ENCODE data around the gene COL25A1. TPM values are rescaled to one million over a fixed set of nuclear protein-coding genes. Genes with fewer than 3 reads are reported as not detected.

Gene COL25A1
- total RNA-seq, 4 donors from 2014 or later: 0.14 to 1.6 (median 0.32) TPM; not detected in 1

DNA sequence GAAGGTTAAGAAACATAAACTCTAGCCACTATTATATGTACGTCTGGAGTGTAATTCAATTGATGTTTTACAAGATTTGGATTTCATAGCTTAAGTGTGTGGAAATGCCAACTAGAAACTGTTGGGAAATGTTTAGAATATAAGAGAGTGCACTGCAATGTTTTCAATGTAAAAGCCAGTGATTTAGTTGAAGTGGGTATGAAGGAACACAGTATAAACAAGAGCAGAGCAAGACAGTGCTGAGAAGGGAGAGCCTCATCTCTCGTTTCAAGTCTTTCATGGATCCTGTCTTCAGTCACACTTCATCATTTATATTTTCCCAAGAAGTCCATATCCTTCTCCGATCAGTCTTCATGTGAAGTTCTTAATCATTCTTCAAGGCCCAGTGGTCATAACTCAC, 375.7 kb downstream of the COL25A1 start:
- Histone ChIP-seq H3K27me3 (no peaks in the 10 kb centered on the region), H3K4me1 (no peaks in the 10 kb centered on the region), H3K4me3 (no peak overlapping the region), H3K9me3 (no peaks in the 10 kb centered on the region), H3K36me3 (no peaks in the 10 kb centered on the region), H3K27ac (no peak overlapping the region)
- no peak for DNase-seq
- intact Hi-C loops (cut with DNase I; ENCODE audit: low total_unique reads) (no loop called here), in situ Hi-C loops (cut with MboI; ENCODE audit: low pct_ligation_motif_present in 1 of 4, low pct_unique_long_range_greater_than_20kb in 1 of 4, low sequenced_read_pairs in 3 of 4) (no loop called here)
- TF ChIP-seq POLR2AphosphoS5 (IDR thresholded peaks at IDR 0.05) (no peak), POLR2A (IDR thresholded peaks at IDR 0.05) (no peak)
- TF ChIP-seq, protein P1, sequence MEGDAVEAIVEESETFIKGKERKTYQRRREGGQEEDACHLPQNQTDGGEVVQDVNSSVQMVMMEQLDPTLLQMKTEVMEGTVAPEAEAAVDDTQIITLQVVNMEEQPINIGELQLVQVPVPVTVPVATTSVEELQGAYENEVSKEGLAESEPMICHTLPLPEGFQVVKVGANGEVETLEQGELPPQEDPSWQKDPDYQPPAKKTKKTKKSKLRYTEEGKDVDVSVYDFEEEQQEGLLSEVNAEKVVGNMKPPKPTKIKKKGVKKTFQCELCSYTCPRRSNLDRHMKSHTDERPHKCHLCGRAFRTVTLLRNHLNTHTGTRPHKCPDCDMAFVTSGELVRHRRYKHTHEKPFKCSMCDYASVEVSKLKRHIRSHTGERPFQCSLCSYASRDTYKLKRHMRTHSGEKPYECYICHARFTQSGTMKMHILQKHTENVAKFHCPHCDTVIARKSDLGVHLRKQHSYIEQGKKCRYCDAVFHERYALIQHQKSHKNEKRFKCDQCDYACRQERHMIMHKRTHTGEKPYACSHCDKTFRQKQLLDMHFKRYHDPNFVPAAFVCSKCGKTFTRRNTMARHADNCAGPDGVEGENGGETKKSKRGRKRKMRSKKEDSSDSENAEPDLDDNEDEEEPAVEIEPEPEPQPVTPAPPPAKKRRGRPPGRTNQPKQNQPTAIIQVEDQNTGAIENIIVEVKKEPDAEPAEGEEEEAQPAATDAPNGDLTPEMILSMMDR (IDR thresholded peaks at IDR 0.05): no peak
- WGBS, 2 donors (ENCODE audit: low coverage in 1 of 2): 63 to 73% methylated on average over 3 of the region's 3 CpGs

GRCh38 chr4:108926061-108926460, 376.4 kb downstream of the COL25A1 start:
- no peaks in the 10 kb centered on the region for H3K4me1 ChIP-seq
- no peaks in the 10 kb centered on the region for H3K9me3 ChIP-seq
- H3K27me3 ChIP-seq: no peaks in the 10 kb centered on the region
- in situ Hi-C loops (cut with MboI; ENCODE audit: low pct_ligation_motif_present in 1 of 4, low pct_unique_long_range_greater_than_20kb in 1 of 4, low sequenced_read_pairs in 3 of 4) (no loop called here), intact Hi-C loops (cut with DNase I; ENCODE audit: low total_unique reads) (no loop called here)
- TF ChIP-seq POLR2A (IDR thresholded peaks at IDR 0.05) (no peak), POLR2AphosphoS5 (IDR thresholded peaks at IDR 0.05) (no peak), EP300 (IDR thresholded peaks at IDR 0.05; ENCODE audit: low read depth) (no peak)
- TF ChIP-seq, protein P1 (IDR thresholded peaks at IDR 0.05): no peak
- DNase-seq: no peak
- H3K27ac ChIP-seq: no peak overlapping the region
- H3K4me3 ChIP-seq: no peak overlapping the region
- H3K36me3 ChIP-seq: no peaks in the 10 kb centered on the region
- 64 to 86% methylated on average over 1 of the region's 1 CpG for WGBS, 2 donors (ENCODE audit: low coverage in 1 of 2)

- H3K27me3 ChIP-seq: no peaks in the 10 kb centered on the region
- H3K9me3 ChIP-seq: no peaks in the 10 kb centered on the region
- DNase-seq: no peak
- 81% methylated on average over 5 of the region's 5 CpGs for WGBS, 2 donors (ENCODE audit: low coverage in 1 of 2)
- in situ Hi-C loops (cut with MboI; ENCODE audit: low pct_ligation_motif_present in 1 of 4, low pct_unique_long_range_greater_than_20kb in 1 of 4, low sequenced_read_pairs in 3 of 4) (no loop called here), intact Hi-C loops (cut with DNase I; ENCODE audit: low total_unique reads) (loop anchor here (5.0 kb wide), 1 partner anchor 745 kb away; no protein-coding TSS in a partner anchor)
- H3K4me1 ChIP-seq: no peaks in the 10 kb centered on the region
- H3K36me3 ChIP-seq: no peaks in the 10 kb centered on the region
- H3K4me3 ChIP-seq: no peak overlapping the region
- H3K27ac ChIP-seq: no peak overlapping the region
- no peak for TF ChIP-seq POLR2AphosphoS5 (IDR thresholded peaks at IDR 0.05)
- TF ChIP-seq, protein P1 (IDR thresholded peaks at IDR 0.05): no peak
- no peak for TF ChIP-seq EP300 (IDR thresholded peaks at IDR 0.05; ENCODE audit: low read depth)
- TF ChIP-seq POLR2A (IDR thresholded peaks at IDR 0.05): no peak
Measured at GRCh38 chr4:108922191-108922590, 380.3 kb downstream of the COL25A1 start.

GRCh38 chr4:108920395-108921087, 381.9 kb downstream of the COL25A1 start:
- intact Hi-C loops (cut with DNase I; ENCODE audit: low total_unique reads): loop anchor here (5.0 kb wide), 1 partner anchor 743 kb away; no protein-coding TSS in a partner anchor
- no peaks in the 10 kb centered on the region for H3K4me1 ChIP-seq
- no peak overlapping the region for H3K4me3 ChIP-seq
- no peak overlapping the region for H3K27ac ChIP-seq
- no peaks in the 10 kb centered on the region for H3K36me3 ChIP-seq
- TF ChIP-seq POLR2AphosphoS5 (IDR thresholded peaks at IDR 0.05): no peak
- TF ChIP-seq, protein P1 (IDR thresholded peaks at IDR 0.05): no peak
- TF ChIP-seq POLR2A (IDR thresholded peaks at IDR 0.05): no peak
- TF ChIP-seq EP300 (IDR thresholded peaks at IDR 0.05; ENCODE audit: low read depth): no peak
- H3K9me3 ChIP-seq: no peaks in the 10 kb centered on the region
- no peak for DNase-seq
- 63 to 69% methylated on average over 2 of the region's 2 CpGs for WGBS, 2 donors (ENCODE audit: low coverage in 1 of 2)
- H3K27me3 ChIP-seq: no peaks in the 10 kb centered on the region
- in situ Hi-C loops (cut with MboI; ENCODE audit: low pct_ligation_motif_present in 1 of 4, low pct_unique_long_range_greater_than_20kb in 1 of 4, low sequenced_read_pairs in 3 of 4): no loop called here
